T-helper 2 cell treated with Interferon-gamma antibody and Interleukin-4, amounts not matched to agents 5 μg/mL and 100 μg/mL, for 36 hours (primary cell): Measurements from ENCODE around the gene USP40.

Experiments used
- DNase-seq: peaks from one replicate; pipeline ENCODE4 v3.0.0; 2021; ENCODE audit warnings: low spot score
- H3K27ac Mint-ChIP-seq: one replicate; pipeline ENCODE4 v1.8.0; 2021; ENCODE audit warnings: mild to moderate bottlenecking, mixed read lengths
- H3K27me3 Mint-ChIP-seq: one replicate; pipeline ENCODE4 v1.8.0; 2021; ENCODE audit warnings: low read depth, mixed read lengths
- H3K36me3 Mint-ChIP-seq: one replicate; pipeline ENCODE4 v1.8.0; 2021; ENCODE audit warnings: low read depth, mixed read lengths
- H3K4me1 Mint-ChIP-seq: one replicate; pipeline ENCODE4 v1.8.0; 2021; ENCODE audit warnings: low read depth, mixed read lengths
- H3K4me3 Mint-ChIP-seq: one replicate; pipeline ENCODE4 v1.8.0; 2022; ENCODE audit warnings: mild to moderate bottlenecking, moderate library complexity, mixed read lengths
- H3K9me3 Mint-ChIP-seq: one replicate; pipeline ENCODE4 v1.8.0; 2021; ENCODE audit warnings: mixed read lengths

The USP40 gene

DNA sequence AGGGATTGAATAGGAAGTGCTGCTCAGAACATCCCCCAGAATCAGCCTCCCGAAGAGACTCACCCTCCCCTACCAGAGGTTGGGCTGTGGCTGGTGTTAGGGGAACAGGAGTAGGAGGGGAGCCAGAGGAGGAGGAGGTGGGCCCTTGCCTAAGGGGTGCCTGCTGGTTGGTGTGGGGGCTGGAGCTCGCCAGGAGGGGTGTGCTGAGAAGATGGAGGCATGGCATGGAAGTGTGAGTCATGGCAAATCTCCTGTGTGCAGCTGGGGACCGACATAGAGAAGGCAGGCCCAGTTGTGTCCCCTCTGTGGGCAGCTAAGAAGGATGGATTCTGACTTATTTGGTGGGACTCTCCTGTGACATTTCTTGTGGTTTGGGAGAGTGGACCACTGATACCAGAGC is 138.6 kb downstream of the USP40 start:
- Mint-ChIP-seq H3K36me3 (peaks cover 59% of the 10 kb centered on the region), H3K4me1 (peaks cover 53% of the 10 kb centered on the region), H3K27ac (peak overlapping the region; percentile 43), H3K27me3 (no peaks in the 10 kb centered on the region), H3K9me3 (peaks cover 16% of the 10 kb centered on the region), H3K4me3 (no peak overlapping the region)
- DNase-seq = no peak

DNA sequence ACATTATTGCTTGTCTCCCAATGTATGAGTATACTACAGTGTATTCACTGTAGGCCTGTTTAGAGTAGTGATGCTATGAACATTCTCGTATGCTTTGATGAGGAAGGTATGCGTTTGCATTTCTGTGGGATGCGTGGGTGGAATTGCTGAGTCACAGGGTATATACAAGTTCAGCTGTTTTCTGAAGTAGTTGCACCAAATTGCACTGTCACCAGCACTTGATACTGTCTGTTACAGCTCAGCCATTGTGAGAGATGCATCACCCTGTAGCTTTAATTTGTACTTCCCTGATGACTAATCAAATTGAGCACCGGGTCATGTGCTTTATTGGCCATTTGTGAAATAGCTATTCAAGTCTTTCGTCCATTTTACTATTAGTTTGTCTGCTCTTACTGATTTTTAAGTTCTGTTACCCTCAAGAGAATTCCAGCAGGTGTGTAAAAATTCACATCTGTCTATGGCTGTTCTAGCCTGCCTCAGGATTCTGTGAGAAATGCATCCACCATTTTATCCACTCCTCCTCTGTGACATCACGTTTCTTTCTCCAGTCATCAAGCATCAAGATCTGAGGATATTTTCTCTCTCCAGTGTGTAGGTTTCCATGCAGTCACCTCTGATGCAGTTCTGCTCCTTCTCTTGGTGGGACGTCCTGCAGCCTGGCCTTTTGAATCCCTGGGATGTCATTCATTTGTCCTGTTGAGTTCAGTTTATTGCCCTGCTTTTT is 139.8 kb downstream of the USP40 start:
- Mint-ChIP-seq H3K4me1 (peaks cover 62% of the 10 kb centered on the region), H3K27me3 (no peaks in the 10 kb centered on the region), H3K36me3 (peaks cover 60% of the 10 kb centered on the region), H3K9me3 (peaks cover 16% of the 10 kb centered on the region), H3K27ac (no peak overlapping the region), H3K4me3 (no peak overlapping the region)
- DNase-seq = peak; percentile 50
